Naive thymus-derived CD4-positive, alpha-beta T cell (primary cell): ENCODE measurements around the gene HENMT1. TPM values are rescaled to one million over a fixed set of nuclear protein-coding genes. Genes with fewer than 3 reads are reported as not detected.
A peak's percentile ranks its signal among the peaks of the same experiment; 100 is the strongest.

ENCODE experiments used
- ATAC-seq: fragments of 150-1000 bp; cut with Tn5 transposase; 2 replicates; pipeline ENCODE4 v1.10.0; 2021; ENCODE audit warnings: mild to moderate bottlenecking, moderate library complexity
- CTCF ChIA-PET: fragments of 350-600 bp; sonication (Branson Sonifier 250); formaldehyde crosslinking; loops from one replicate; lab custom pipeline; 2021; ENCODE audit warnings: antibody characterized with exemption; lab: Charles Lee
- POLR2A ChIA-PET: fragments of 350-600 bp; sonication (Branson Sonifier 250); formaldehyde crosslinking; loops from one replicate; lab custom pipeline; 2021; ENCODE audit warnings: antibody characterized with exemption, inconsistent platforms; lab: Charles Lee
- DNase-seq, 9 donors: peaks; one replicate each; pipeline versions ENCODE4 v3.0.0 to v3.0.0-alpha.2; 2020 to 2022; ENCODE audit warnings: mixed read lengths in 1 of 9
- H3K27ac ChIP-seq: one replicate; pipeline ENCODE4 v1.7.0; 2013; ENCODE audit warnings: mild to moderate bottlenecking, low read depth, low read length, moderate library complexity
- H3K27me3 ChIP-seq, 2 donors: one replicate each; pipeline ENCODE4 v1.7.0; 2013; ENCODE audit warnings: low read length in 2 of 2, mild to moderate bottlenecking in 2 of 2, moderate library complexity in 2 of 2; ENCODE audit not compliant: control insufficient read depth in 2 of 2, insufficient read depth in 2 of 2
- H3K36me3 ChIP-seq, 3 experiments: 1 replicate in 2 of 3; 2 replicates in 1 of 3; pipeline ENCODE4 v1.7.0; 2013; ENCODE audit warnings: low read length in 3 of 3, mild to moderate bottlenecking in 3 of 3, moderate library complexity in 1 of 3; ENCODE audit not compliant: insufficient read depth in 3 of 3, control insufficient read depth in 2 of 3
- H3K4me1 ChIP-seq, 2 donors: one replicate each; pipeline ENCODE4 v1.7.0; 2013; ENCODE audit warnings: low read length in 2 of 2, mild to moderate bottlenecking in 2 of 2, moderate library complexity in 1 of 2; ENCODE audit not compliant: control insufficient read depth in 2 of 2, insufficient read depth in 2 of 2
- H3K4me3 ChIP-seq: 2 replicates; pipeline ENCODE4 v1.7.0; 2013; ENCODE audit warnings: mild to moderate bottlenecking, low read length
- H3K9me3 ChIP-seq, 3 experiments: 1 replicate in 2 of 3; 2 replicates in 1 of 3; pipeline ENCODE4 v1.7.0; 2013; ENCODE audit warnings: low read length in 3 of 3; ENCODE audit not compliant: control insufficient read depth in 2 of 3
- H3K27ac Mint-ChIP-seq, 9 donors: one replicate each; pipeline ENCODE4 v1.8.0; 2020 to 2022; ENCODE audit warnings: mixed read lengths in 9 of 9, mild to moderate bottlenecking in 8 of 9, moderate library complexity in 5 of 9, inconsistent platforms in 2 of 9
- H3K27me3 Mint-ChIP-seq, 5 donors: one replicate each; pipeline ENCODE4 v1.8.0; 2021 to 2022; ENCODE audit warnings: mixed read lengths in 5 of 5, mild to moderate bottlenecking in 1 of 5
- H3K36me3 Mint-ChIP-seq, 5 donors: one replicate each; pipeline ENCODE4 v1.8.0; 2020 to 2022; ENCODE audit warnings: mixed read lengths in 5 of 5, mild to moderate bottlenecking in 3 of 5, inconsistent platforms in 1 of 5
- H3K4me1 Mint-ChIP-seq, 7 donors: one replicate each; pipeline ENCODE4 v1.8.0; 2020 to 2022; ENCODE audit warnings: mixed read lengths in 7 of 7, mild to moderate bottlenecking in 3 of 7, inconsistent platforms in 1 of 7
- H3K4me3 Mint-ChIP-seq, 10 donors: one replicate each; pipeline ENCODE4 v1.8.0; 2020 to 2022; ENCODE audit warnings: mild to moderate bottlenecking in 10 of 10, mixed read lengths in 10 of 10, moderate library complexity in 6 of 10, inconsistent platforms in 2 of 10
- H3K9me3 Mint-ChIP-seq, 11 donors: one replicate each; pipeline ENCODE4 v1.8.0; 2020 to 2022; ENCODE audit warnings: mixed read lengths in 11 of 11, mild to moderate bottlenecking in 4 of 11, inconsistent platforms in 1 of 11, moderate library complexity in 1 of 11
- intact Hi-C, 2 donors: fragments of 100-400 bp; cut with micrococcal nuclease; formaldehyde crosslinking; loops; one replicate each; pipeline ENCODE4 v1.15.1; 2023
- polyA plus RNA-seq, 2 donors: library from polyadenylated mRNA; unstranded; fragments of 300-500 nt; fragmentation: Illumina TruSeq; gene quantifications; one replicate each; pipeline ENCODE4 v1.2.3, GENCODE V29; 2021
- total RNA-seq, 6 experiments: library from RNA in 5 of 6; stranded (reverse) in 5 of 6; gene quantifications; 1 replicate in 5 of 6; 2 replicates in 1 of 6; pipeline ENCODE4 v1.2.3 and lab custom pipeline; 2021 to 2026

HENMT1 gene
- total and polyA plus RNA-seq, 7 experiments from 2014 or later, result 5.8 to 22.2 (median 13.8) TPM

DNA sequence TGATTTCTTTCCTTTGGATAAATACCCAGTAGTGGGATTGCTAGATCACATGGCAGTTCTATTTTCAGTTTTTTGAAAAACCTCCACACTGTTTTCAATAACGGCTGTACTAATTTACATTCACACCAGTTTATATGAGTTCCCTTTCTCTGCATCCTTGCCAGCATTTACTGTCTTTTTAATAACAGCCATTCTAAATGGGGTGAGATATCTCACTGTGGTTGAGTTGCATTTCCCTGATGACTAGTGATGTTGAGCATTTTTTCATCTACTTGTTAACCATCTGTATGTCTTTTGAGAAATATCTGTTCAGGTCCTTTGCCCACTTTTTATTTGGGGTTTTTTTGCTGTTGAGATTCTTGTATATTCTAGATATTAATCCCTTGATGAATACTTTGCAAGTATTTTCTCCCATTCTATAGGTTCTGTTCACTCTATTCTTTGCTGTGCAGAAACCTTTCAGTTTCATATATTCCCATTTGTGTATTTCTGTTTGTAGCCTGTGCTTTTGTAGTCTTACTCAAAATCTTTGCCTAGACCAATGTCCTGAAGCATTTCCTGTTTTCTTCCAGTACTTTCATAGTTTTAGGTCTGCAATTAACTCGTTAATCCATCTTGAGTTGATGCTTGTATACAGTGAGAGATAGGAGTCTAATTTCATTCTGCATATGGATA is 7.3 kb downstream of the HENMT1 start:
- H3K9me3 Mint-ChIP-seq, result peaks cover 0 to 6% (median 0%) of the 10 kb centered on the region in 11 donors
- peaks cover 0 to 28% (median 13%) of the 10 kb centered on the region in 7 donors for H3K4me1 Mint-ChIP-seq
- DNase-seq (no peak), ATAC-seq (peak; percentile 67)
- no peaks in the 10 kb centered on the region for H3K4me1 ChIP-seq
- no peak overlapping the region for H3K4me3 ChIP-seq
- peak overlapping the region in 1 of 10 donors; percentile 18 for H3K4me3 Mint-ChIP-seq
- peaks cover 0 to 10% (median 0%) of the 10 kb centered on the region in 3 experiments for H3K36me3 ChIP-seq
- ChIA-PET POLR2A (no interaction called here), CTCF (no interaction called here)
- peak overlapping the region in 3 of 9 donors; percentile 1 to 19 (median 3) for H3K27ac Mint-ChIP-seq
- H3K27ac ChIP-seq, result no peak overlapping the region
- no peaks in the 10 kb centered on the region for H3K27me3 Mint-ChIP-seq
- intact Hi-C loops, result no loop called here
- no peaks in the 10 kb centered on the region for H3K9me3 ChIP-seq
- no peaks in the 10 kb centered on the region for H3K27me3 ChIP-seq
- peaks cover 14 to 61% (median 51%) of the 10 kb centered on the region in 5 donors for H3K36me3 Mint-ChIP-seq

DNA sequence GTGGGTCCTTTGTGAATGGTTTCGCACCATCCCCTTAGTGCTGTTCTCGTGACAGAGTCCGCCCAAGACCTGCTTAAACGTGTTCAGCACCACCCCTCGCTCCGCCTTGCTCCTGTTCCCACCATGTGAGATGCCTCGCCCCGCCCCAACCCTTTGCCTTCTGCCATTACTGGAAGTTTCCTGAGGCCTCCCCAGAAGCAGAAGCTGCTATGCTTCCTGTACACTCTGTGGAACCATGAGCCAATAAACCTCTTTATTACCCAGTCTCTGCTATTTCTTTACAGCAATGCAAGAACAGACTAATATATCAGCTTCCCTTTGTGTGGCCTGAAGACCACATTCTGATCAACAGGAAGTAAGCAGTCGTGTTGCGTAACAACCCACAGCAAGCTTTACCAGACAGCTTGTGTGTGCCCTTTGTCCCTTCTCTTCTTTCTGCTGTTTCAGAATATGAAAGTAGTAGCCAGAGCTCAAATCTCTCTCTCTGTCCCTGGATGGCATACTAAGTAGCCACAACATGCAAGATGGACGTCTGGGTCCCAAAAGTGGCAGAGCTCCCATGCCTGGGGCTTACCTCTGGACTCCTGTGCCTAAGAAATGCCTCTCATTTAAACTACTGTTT is 14.1 kb downstream of the HENMT1 start:
- peaks cover 10 to 57% (median 44%) of the 10 kb centered on the region in 5 donors for H3K36me3 Mint-ChIP-seq
- intact Hi-C loops, result loop anchor here (1.0 to 10.0 kb wide), 9 partner anchors 15 to 1688 kb away; partner anchors contain the start of genes HENMT1 (in 1 of the 2), PRPF38B (in 1 of the 2), RBM15 (in 1 of the 2) and SARS1 (in 1 of the 2)
- peaks cover 0 to 12% (median 4%) of the 10 kb centered on the region in 3 experiments for H3K36me3 ChIP-seq
- H3K9me3 Mint-ChIP-seq, result peaks cover 0 to 19% (median 4%) of the 10 kb centered on the region in 11 donors
- H3K27ac ChIP-seq, result peak overlapping the region; percentile 71
- H3K27me3 ChIP-seq, result no peaks in the 10 kb centered on the region
- H3K9me3 ChIP-seq, result peaks cover 0 to 3% (median 0%) of the 10 kb centered on the region in 3 experiments
- ATAC-seq, result peak; percentile 80
- H3K4me1 Mint-ChIP-seq, result peaks cover 49 to 64% (median 60%) of the 10 kb centered on the region in 7 donors
- H3K4me3 ChIP-seq, result peak overlapping the region; percentile 36
- CTCF ChIA-PET, result interaction anchor here (0.6 to 5.8 kb wide), 6 partner anchors 10 to 136 kb away, joined by 3 to 64 read pairs (median 10); partner anchors contain the start of genes EEIG2, HENMT1 and PRPF38B
- H3K27ac Mint-ChIP-seq, result peak overlapping the region; percentile 95 to 100 (median 98)
- H3K4me3 Mint-ChIP-seq, result peak overlapping the region; percentile 70 to 88 (median 82)
- H3K4me1 ChIP-seq, result peaks cover 49 to 52% of the 10 kb centered on the region in 2 donors
- no peaks in the 10 kb centered on the region for H3K27me3 Mint-ChIP-seq
- peak; percentile 41 to 86 (median 75) for DNase-seq
- POLR2A ChIA-PET, result interaction anchor here (0.6 to 6.1 kb wide), 15 partner anchors 9 to 567 kb away, joined by 3 to 236 read pairs (median 8); partner anchors contain the start of genes CLCC1, EEIG2, HENMT1 and PRPF38B

DNA sequence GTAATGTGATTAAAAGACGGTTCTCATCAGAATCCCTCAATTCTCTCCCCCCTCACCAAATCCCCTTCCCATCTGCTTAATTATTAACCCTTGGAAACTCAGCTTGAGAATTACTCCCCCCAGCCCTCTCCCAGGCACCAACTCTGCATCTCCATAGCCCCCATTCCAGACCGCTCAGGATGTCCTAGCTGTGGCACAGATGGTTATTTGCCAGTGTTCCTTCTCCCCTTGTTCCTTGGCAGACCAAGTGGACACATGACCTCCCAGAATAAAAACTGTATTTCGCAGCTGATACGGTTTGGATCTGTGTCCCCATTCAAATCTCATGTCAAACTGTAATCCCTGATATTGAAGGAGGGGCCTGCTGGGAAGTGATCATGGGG is 14.6 kb downstream of the HENMT1 start:
- H3K27me3 ChIP-seq, result no peaks in the 10 kb centered on the region
- ChIA-PET CTCF (interaction anchor here (1.9 to 5.8 kb wide), 4 partner anchors 15 to 136 kb away, joined by 8 to 64 read pairs (median 34); partner anchors contain the start of genes EEIG2, HENMT1 and PRPF38B), POLR2A (interaction anchor here (0.6 to 6.1 kb wide), 12 partner anchors 10 to 567 kb away, joined by 3 to 236 read pairs (median 9); partner anchors contain the start of genes CLCC1, EEIG2, HENMT1 and PRPF38B)
- Mint-ChIP-seq H3K36me3 (peaks cover 5 to 53% (median 39%) of the 10 kb centered on the region in 5 donors), H3K27ac (peak overlapping the region; percentile 95 to 100 (median 98)), H3K4me1 (peaks cover 47 to 67% (median 63%) of the 10 kb centered on the region in 7 donors), H3K9me3 (peaks cover 0 to 19% (median 4%) of the 10 kb centered on the region in 11 donors), H3K27me3 (no peaks in the 10 kb centered on the region), H3K4me3 (peak overlapping the region; percentile 70 to 88 (median 82))
- H3K36me3 ChIP-seq, result peaks cover 0 to 12% (median 4%) of the 10 kb centered on the region in 3 experiments
- peaks cover 49 to 52% of the 10 kb centered on the region in 2 donors for H3K4me1 ChIP-seq
- no peak for ATAC-seq
- peak overlapping the region; percentile 36 for H3K4me3 ChIP-seq
- peak overlapping the region; percentile 71 for H3K27ac ChIP-seq
- no peak for DNase-seq
- intact Hi-C loops, result loop anchor here (1.0 to 10.0 kb wide), 8 partner anchors 46 to 1689 kb away; partner anchors contain the start of genes PRPF38B (in 1 of the 2), RBM15 (in 1 of the 2), SARS1 (in 1 of the 2) and SLC25A24 (in 1 of the 2)
- H3K9me3 ChIP-seq, result peaks cover 0 to 3% (median 0%) of the 10 kb centered on the region in 3 experiments

DNA sequence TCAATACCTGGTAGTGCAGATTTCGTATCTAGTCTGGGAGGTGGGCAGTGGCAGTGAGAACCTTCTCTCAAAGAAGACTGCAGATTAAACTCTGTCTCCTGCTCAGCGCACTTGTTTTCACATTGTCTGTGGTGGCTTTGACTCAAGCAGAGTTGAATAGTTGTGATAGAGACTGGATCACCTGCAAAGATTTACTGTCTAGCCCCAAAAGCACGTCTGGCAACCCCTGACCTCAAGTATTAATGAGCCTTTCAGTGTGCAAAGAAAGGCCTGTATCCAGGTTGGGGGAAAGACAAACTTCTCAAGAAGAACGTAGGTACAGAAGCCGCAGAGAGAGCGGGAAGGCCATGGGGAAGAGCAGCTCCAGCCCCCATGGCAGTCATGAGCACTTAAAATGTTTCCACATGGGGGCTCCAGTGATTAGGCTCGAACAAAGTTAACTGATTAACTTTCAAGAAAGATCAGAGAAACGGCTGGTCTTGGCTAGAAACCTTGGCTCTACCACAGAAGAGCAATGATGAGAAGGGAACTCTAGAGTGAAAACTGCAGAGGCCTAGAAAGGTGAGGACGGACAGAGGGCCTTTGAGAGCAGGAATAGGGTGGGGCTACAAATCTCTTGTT is 15.2 kb downstream of the HENMT1 start:
- peaks cover 49 to 52% of the 10 kb centered on the region in 2 donors for H3K4me1 ChIP-seq
- peaks cover 47 to 68% (median 63%) of the 10 kb centered on the region in 7 donors for H3K4me1 Mint-ChIP-seq
- intact Hi-C loops, result loop anchor here (1.0 to 10.0 kb wide), 11 partner anchors 16 to 1689 kb away; partner anchors contain the start of genes STXBP3 (in 2 of the 2), HENMT1 (in 1 of the 2), PRPF38B (in 1 of the 2) and RBM15 (in 1 of the 2)
- peak overlapping the region; percentile 71 for H3K27ac ChIP-seq
- H3K27me3 Mint-ChIP-seq, result no peaks in the 10 kb centered on the region
- peaks cover 0 to 12% (median 4%) of the 10 kb centered on the region in 3 experiments for H3K36me3 ChIP-seq
- H3K27me3 ChIP-seq, result no peaks in the 10 kb centered on the region
- ATAC-seq (no peak), DNase-seq (peak in 2 of 9 donors; percentile 16 to 19)
- H3K4me3 ChIP-seq, result peak overlapping the region; percentile 36
- H3K27ac Mint-ChIP-seq, result peak overlapping the region; percentile 95 to 100 (median 98)
- peaks cover 0 to 3% (median 0%) of the 10 kb centered on the region in 3 experiments for H3K9me3 ChIP-seq
- peaks cover 5 to 49% (median 34%) of the 10 kb centered on the region in 5 donors for H3K36me3 Mint-ChIP-seq
- peaks cover 0 to 19% (median 4%) of the 10 kb centered on the region in 11 donors for H3K9me3 Mint-ChIP-seq
- ChIA-PET CTCF (interaction anchor here (0.5 to 5.8 kb wide), 9 partner anchors 15 to 519 kb away, joined by 3 to 64 read pairs (median 8); partner anchors contain the start of genes EEIG2, HENMT1 and PRPF38B), POLR2A (interaction anchor here (0.7 to 6.1 kb wide), 15 partner anchors 10 to 568 kb away, joined by 3 to 236 read pairs (median 8); partner anchors contain the start of genes EEIG2, HENMT1, PRPF38B and SARS1)
- peak overlapping the region; percentile 70 to 88 (median 82) for H3K4me3 Mint-ChIP-seq

DNA sequence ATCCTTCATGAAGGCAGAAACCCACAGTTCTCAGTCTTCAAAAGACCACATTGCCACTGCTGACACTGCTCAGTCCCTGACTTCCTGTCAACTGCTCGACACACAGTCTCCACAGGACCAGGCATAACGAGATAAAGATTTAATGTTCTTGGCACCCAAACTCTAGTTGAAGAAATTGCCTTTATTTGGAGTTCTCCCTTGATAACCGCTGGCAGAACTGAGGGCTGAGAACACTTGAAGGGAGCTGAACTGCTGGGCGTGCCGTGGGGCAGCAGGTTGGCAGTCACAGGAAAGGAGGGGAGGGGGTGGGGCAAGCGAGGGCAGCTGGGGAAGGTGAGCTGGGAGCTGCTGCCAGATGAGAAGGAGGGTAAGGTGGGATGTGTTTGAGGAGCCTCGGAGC is 15.9 kb downstream of the HENMT1 start:
- Histone ChIP-seq H3K27me3 (no peaks in the 10 kb centered on the region), H3K36me3 (peaks cover 0 to 12% (median 4%) of the 10 kb centered on the region in 3 experiments), H3K27ac (peak overlapping the region; percentile 71), H3K4me3 (peak overlapping the region; percentile 36), H3K9me3 (peaks cover 0 to 3% (median 0%) of the 10 kb centered on the region in 3 experiments), H3K4me1 (peaks cover 49 to 52% of the 10 kb centered on the region in 2 donors)
- intact Hi-C loops, result loop anchor here (1.0 to 10.0 kb wide), 9 partner anchors 16 to 1690 kb away; partner anchors contain the start of genes SLC25A24 (in 2 of the 2), HENMT1 (in 1 of the 2), RBM15 (in 1 of the 2) and SARS1 (in 1 of the 2)
- peak in 7 of 9 donors; percentile 51 to 73 (median 65) for DNase-seq
- peak; percentile 69 for ATAC-seq
- H3K27ac Mint-ChIP-seq, result peak overlapping the region; percentile 95 to 100 (median 98)
- H3K4me3 Mint-ChIP-seq, result peak overlapping the region; percentile 70 to 88 (median 82)
- H3K4me1 Mint-ChIP-seq, result peaks cover 51 to 74% (median 69%) of the 10 kb centered on the region in 7 donors
- CTCF ChIA-PET, result interaction anchor here (0.5 to 5.8 kb wide), 11 partner anchors 9 to 252 kb away, joined by 3 to 64 read pairs (median 4); partner anchors contain the start of genes EEIG2, HENMT1 and PRPF38B
- peaks cover 0 to 19% (median 6%) of the 10 kb centered on the region in 11 donors for H3K9me3 Mint-ChIP-seq
- POLR2A ChIA-PET, result interaction anchor here (0.7 to 6.1 kb wide), 13 partner anchors 11 to 561 kb away, joined by 3 to 236 read pairs (median 7); partner anchors contain the start of genes EEIG2, HENMT1, PRPF38B and SLC25A24
- H3K36me3 Mint-ChIP-seq, result peaks cover 5 to 47% (median 27%) of the 10 kb centered on the region in 5 donors
- H3K27me3 Mint-ChIP-seq, result no peaks in the 10 kb centered on the region
